Stimulated activated CD4-positive, alpha-beta T cell treated with anti-CD3 and anti-CD28 coated beads, Interleukin-2, amount 100 ng/mL, for 4 hours (primary cell): ENCODE data around the gene FAM90A26.
"Not testable (repeated sequence)": the region's sequence is repeated elsewhere in the genome, so short reads cannot be mapped to it uniquely, and the experiment has no call there.

Experiments used
- DNase-seq: peaks from one replicate; pipeline ENCODE4 v3.0.0-alpha.2; 2020; ENCODE audit warnings: low read depth

The FAM90A26 gene, protein sequence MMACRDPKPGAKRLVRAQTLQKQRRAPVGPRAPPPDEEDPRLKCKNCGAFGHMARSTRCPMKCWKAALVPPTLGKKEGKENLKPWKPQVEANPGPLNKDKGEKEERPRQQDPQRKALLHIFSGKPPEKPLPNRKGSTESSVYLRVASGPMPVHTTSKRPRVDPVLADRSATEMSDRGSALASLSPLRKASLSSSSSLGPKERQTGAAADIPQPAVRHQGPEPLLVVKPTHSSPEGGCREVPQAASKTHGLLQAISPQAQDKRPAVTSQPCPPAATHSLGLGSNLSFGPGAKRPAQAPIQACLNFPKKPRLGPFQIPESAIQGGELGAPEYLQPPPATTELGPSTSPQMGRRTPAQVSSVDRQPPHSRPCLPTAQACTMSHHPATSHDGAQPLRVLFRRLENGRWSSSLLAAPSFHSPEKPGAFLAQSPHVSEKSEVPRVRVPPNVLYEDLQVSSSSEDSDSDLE

GRCh38 chr4:9169791-9170459 is at the start of gene FAM90A26:
FAM90A26 (plus strand) TSS chr4:9170409; CDS start chr4:9173173, 2,764 bp downstream.
- DNase-seq, result not testable (repeated sequence)

DNA sequence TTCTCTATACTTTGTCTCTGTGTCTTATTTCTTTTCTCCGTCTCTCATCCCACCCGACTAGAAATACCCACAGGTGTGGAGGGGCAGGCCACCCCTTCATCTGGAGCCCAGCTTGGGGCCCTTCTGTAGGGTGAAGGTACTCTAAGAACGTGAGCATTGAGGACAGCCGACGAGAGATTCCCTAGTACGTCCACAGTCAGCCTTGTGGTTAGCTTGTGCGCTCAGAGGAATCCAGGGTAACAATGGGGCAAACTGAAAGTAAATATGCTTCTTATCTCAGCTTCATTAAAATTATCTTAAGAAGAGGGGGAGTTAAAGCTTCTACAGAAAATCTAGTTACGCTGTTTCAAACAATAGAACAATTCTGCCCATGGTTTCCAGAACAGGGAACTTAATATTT is 47.5 kb upstream of the FAM90A26 start:
- not testable (repeated sequence) for DNase-seq

DNA sequence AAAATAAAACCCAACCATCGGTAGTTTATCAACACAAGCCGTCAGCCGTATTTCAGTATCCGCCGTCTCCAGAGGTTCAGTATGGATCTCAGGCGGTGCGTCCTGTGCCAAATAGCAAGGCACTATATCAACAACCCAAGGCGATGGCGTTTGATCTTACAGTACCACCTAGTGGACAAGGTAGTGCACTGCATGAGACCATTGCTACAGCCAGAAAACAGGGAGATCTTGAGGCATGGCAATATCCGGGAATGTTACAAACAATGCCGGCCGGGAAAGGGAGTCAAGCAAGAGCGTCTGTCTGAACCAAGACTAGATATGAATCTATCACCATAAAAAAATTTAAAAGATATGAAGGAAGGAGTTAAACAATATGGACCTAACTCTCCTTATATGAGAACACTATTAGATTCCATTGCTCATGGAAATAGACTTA is 46.6 kb upstream of the FAM90A26 start:
- DNase-seq, result peak; percentile 10

- DNase-seq, result not testable (repeated sequence)
Observed at GRCh38 chr4:9125601-9126161, 44.5 kb upstream of the FAM90A26 start.

- not testable (repeated sequence) for DNase-seq
Observed at GRCh38 chr4:9131420-9131819, 38.8 kb upstream of the FAM90A26 start.

DNA sequence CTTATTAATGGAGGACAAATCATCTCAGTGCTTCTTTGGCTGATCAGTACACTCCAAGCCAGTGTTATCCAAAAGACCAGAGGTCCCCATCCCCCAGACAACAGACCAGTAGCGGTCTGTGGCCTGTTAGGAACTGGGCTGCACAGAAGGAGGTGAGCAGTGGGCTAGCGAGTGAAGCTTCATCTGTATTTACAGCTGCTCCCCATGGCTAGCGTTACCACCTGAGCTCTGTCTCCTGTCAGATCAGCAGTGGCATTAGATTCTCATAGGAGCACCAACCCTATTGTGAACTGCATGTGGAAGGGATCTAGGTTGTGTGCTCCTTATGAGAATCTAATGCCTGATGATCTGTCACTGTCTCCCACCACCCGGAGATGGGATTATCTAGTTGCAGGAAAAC is 37.4 kb upstream of the FAM90A26 start:
- not testable (repeated sequence) for DNase-seq

DNA sequence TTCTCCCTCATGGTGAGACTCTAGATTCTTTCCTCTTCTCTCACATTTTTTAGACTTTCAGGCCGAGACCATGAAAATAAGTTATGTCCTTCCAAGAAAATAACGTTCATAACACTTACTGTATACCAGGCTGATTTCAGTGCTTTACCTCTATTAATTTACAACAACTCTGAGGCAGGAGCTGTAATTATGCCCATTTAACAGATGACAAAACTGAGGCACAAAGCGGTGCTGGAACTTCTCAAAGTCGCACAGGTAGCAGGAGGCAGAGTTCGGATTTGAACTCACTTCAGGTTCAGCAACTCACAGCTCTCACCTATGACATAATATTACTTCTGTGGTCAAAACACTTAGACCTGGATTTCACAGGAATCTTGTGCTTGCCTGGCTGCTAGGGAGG is 36.2 kb upstream of the FAM90A26 start:
- DNase-seq, result not testable (repeated sequence)

DNA sequence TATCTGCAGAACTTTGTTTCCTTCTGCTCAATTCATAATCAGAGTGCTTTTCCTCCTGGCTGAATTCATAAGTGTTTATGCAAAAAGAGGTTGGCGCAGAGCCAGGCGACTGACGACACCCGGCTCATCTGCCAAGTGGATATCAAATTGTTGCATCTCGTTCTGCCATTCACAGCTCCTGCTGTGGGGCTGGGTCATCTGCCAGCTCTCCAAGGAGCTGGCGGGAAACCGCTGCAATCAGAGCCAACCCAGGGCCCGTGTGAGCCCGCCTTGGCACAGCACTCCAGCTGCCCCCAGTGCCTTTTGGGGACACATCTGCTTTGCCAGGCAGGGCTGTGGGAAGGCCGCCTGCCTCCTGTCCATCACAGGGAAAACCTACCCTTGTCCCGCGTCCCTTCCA is 35.7 kb upstream of the FAM90A26 start:
- DNase-seq, result not testable (repeated sequence)

DNA sequence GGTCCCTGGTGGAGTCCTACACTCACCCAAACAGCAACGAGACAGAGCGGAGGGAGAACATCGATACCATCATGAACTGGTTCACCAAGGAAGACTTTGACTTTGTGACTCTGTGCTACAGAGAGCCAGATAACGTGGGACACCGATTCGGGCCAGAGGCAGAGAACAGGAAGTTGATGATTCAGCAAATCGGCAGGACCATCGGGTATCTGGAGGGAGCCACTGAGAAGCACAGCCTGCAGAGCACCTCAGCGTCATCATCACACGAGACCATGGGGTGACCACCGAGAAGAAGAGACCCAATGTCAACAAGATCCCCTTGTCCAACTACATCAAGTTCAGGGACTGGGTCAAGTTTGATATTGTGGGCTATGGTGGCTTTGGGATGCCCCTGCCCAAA is 29.2 kb upstream of the FAM90A26 start:
- DNase-seq, result not testable (repeated sequence)

- not testable (repeated sequence) for DNase-seq
Observed at GRCh38 chr4:9142786-9143185, 27.4 kb upstream of the FAM90A26 start.

GRCh38 chr4:9143421-9144080 is 26.7 kb upstream of the FAM90A26 start:
- DNase-seq, result no peak

DNA sequence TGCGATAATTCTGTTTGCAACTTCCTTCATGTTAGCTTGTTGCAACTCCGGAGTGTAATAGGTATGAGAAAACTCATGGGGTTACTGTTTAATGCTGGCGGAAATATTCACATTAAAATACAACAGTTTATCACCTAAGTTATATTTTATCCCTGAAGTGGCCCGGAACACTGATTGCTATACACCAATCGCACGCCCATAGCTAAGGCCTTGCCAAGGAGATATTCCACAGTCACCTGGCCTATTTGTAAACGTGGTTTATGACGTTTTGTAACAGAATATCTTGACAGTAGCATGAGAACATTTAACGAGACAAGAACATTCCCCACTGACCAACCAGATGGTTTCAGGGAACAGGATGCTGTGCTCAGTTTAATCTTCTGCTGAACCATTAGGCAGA is 23.2 kb upstream of the FAM90A26 start:
- no peak for DNase-seq

GRCh38 chr4:9147368-9147767 is 22.8 kb upstream of the FAM90A26 start:
- not testable (repeated sequence) for DNase-seq

- DNase-seq, result not testable (repeated sequence)
Observed at GRCh38 chr4:9148611-9149409, 21.4 kb upstream of the FAM90A26 start.

DNA sequence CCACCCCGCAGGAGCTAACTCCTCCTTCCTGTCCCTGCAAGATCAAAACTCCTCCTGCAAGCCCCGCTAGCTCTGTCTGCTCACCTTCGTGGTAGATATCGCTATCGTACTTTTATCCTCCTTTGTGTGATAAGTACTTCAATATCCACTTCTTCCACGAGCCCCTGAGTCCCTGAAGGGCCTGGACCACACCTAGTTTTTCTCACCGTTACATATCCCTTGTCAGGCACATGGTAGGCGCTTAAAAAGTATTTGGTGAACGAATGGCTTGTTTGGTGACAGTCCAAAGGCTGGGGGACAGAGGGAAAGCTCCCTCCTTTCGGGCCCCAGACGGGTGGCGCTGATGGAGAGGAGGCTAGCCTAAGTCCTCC is 18.4 kb upstream of the FAM90A26 start:
- not testable (repeated sequence) for DNase-seq

DNA sequence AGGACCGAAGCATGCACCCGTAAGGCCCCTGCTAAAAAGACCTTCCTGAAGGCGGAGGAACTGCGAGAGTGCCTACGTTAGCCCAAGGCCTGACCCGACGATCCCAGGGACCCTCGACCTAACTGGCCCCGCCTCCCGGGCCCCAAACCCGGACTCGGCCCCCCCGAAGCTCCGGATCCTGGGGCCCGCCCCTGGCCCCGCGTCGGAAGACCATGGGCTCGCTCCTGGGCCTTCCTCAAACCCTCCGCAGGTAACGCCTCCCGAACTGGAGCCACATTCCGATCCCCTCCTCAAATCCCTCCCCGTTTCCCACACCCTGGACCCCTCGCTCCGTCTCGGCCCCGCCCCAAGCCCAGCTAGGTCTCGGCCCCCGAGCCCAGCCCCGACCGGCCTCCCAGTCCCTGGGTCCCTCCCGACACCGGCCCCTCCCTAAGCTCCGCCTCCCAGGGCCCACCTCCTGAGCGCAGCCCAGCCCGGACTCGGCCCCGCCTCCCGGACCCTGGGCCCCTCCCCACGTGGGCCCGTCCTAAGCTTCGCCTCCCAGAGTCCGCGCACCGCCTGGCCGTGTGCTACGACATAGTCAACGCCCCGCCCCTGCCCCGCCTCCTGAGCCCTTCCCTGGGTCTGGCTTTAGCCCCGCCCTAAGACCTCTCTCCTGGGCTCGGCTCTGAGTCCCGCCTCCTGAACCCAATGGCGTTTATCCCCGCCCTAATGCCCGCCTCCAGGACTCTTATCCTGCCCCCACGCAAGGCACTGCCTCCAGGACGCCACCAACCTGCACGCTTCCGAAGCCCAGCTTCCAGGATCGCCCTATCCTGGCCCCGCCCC is 17.8 kb upstream of the FAM90A26 start:
- peak; percentile 94 for DNase-seq

DNA sequence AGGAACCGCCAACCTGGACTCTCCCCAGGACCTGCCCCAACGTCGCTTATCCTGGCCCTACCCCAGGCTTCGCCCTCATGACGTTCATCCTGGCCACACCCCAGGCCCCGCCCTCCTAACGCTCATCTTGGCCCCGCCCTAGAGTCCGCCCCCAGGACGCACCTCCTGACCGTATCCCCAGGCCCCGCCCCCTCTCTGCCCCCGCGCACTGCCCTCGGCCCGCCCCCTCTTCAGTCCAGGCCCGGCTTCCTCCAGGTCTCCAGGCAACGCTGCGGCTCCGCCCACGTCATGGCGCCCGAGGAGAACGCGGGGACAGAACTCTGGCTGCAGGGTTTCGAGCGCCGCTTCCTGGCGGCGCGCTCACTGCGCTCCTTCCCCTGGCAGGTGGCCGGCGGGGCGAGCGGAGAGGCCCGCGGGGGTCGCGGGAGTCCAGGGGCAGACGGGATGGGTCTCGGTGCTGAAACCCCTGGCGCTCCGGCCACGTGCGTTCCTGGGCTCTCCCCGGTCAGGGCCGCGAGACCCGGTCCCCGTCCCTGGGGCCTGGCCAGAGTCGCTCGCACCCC is 17.1 kb upstream of the FAM90A26 start:
- DNase-seq, result peak; percentile 93

GRCh38 chr4:9153571-9154157 is 16.5 kb upstream of the FAM90A26 start:
- DNase-seq, result not testable (repeated sequence)

GRCh38 chr4:9155101-9155886 is 14.9 kb upstream of the FAM90A26 start:
- peak; percentile 12 for DNase-seq
